ENCODE measurements around the gene MAP1S.

MAP1S gene

GRCh38 chr19:17685451-17686022 lies 33.7 kb upstream of the MAP1S start:
- no peak for DNase-seq (ENCODE audit: extremely low spot score)
- TF ChIP-seq L3MBTL2 (conservative IDR thresholded peaks at IDR 0.05) (no peak), BHLHE40 (IDR thresholded peaks at IDR 0.05; ENCODE audit: borderline replicate concordance) (no peak), CTBP1 (IDR thresholded peaks at IDR 0.05; ENCODE audit: borderline replicate concordance) (no peak), FOXM1 (IDR thresholded peaks at IDR 0.05; ENCODE audit: borderline replicate concordance) (no peak), FOXA1 (IDR thresholded peaks at IDR 0.05) (no peak), FOXK2 (IDR thresholded peaks at IDR 0.05) (no peak), LEF1 (IDR thresholded peaks at IDR 0.05; ENCODE audit: borderline replicate concordance) (no peak), PKNOX1 (IDR thresholded peaks at IDR 0.05) (no peak), ARNT (IDR thresholded peaks at IDR 0.05) (no peak), HDGF (IDR thresholded peaks at IDR 0.05; ENCODE audit: borderline replicate concordance) (no peak), TARDBP (IDR thresholded peaks at IDR 0.05) (no peak), ELF4 (IDR thresholded peaks at IDR 0.05) (no peak), SP1 (IDR thresholded peaks at IDR 0.05) (no peak), SUZ12 (IDR thresholded peaks at IDR 0.05) (no peak), NFRKB (IDR thresholded peaks at IDR 0.05) (no peak), ZNF384 (IDR thresholded peaks at IDR 0.05) (no peak)
- CTCF ChIA-PET = no interaction called here
- POLR2A ChIA-PET = no interaction called here

GRCh38 chr19:17686023-17686521 lies 33.2 kb upstream of the MAP1S start:
- TF ChIP-seq FOXK2 (IDR thresholded peaks at IDR 0.05) = no peak
- TF ChIP-seq ARNT (IDR thresholded peaks at IDR 0.05) = no peak
- no peak for TF ChIP-seq FOXA1 (IDR thresholded peaks at IDR 0.05)
- TF ChIP-seq TARDBP (IDR thresholded peaks at IDR 0.05) = no peak
- no peak for TF ChIP-seq CTBP1 (IDR thresholded peaks at IDR 0.05; ENCODE audit: borderline replicate concordance)
- no peak for TF ChIP-seq SP1 (IDR thresholded peaks at IDR 0.05)
- POLR2A ChIA-PET = no interaction called here
- CTCF ChIA-PET = no interaction called here
- DNase-seq (ENCODE audit: extremely low spot score) = no peak

- POLR2A ChIA-PET = no interaction called here
- CTCF ChIA-PET = no interaction called here
- DNase-seq (ENCODE audit: extremely low spot score) = peak; percentile 30
- TF ChIP-seq HDGF (IDR thresholded peaks at IDR 0.05; ENCODE audit: borderline replicate concordance) (no peak), TARDBP (IDR thresholded peaks at IDR 0.05) (no peak), SUZ12 (IDR thresholded peaks at IDR 0.05) (no peak), FOXA1 (IDR thresholded peaks at IDR 0.05) (no peak), BHLHE40 (IDR thresholded peaks at IDR 0.05; ENCODE audit: borderline replicate concordance) (no peak), SP1 (IDR thresholded peaks at IDR 0.05) (no peak), FOXK2 (IDR thresholded peaks at IDR 0.05) (no peak), ELF4 (IDR thresholded peaks at IDR 0.05) (no peak), CTBP1 (IDR thresholded peaks at IDR 0.05; ENCODE audit: borderline replicate concordance) (no peak), FOXM1 (IDR thresholded peaks at IDR 0.05; ENCODE audit: borderline replicate concordance) (no peak), ARNT (IDR thresholded peaks at IDR 0.05) (no peak), LEF1 (IDR thresholded peaks at IDR 0.05; ENCODE audit: borderline replicate concordance) (no peak), ZNF384 (IDR thresholded peaks at IDR 0.05) (no peak), L3MBTL2 (conservative IDR thresholded peaks at IDR 0.05) (no peak), NFRKB (IDR thresholded peaks at IDR 0.05) (no peak), PKNOX1 (IDR thresholded peaks at IDR 0.05) (no peak)
Observed at GRCh38 chr19:17686592-17687024, 32.7 kb upstream of the MAP1S start.

GRCh38 chr19:17687141-17687856 lies 32.0 kb upstream of the MAP1S start:
- no peak for DNase-seq (ENCODE audit: extremely low spot score)
- ChIA-PET CTCF (no interaction called here), POLR2A (no interaction called here)
- TF ChIP-seq FOXK2 (IDR thresholded peaks at IDR 0.05) (no peak), BHLHE40 (IDR thresholded peaks at IDR 0.05; ENCODE audit: borderline replicate concordance) (no peak), NFRKB (IDR thresholded peaks at IDR 0.05) (no peak), ELF4 (IDR thresholded peaks at IDR 0.05) (no peak), LEF1 (IDR thresholded peaks at IDR 0.05; ENCODE audit: borderline replicate concordance) (no peak), ARNT (IDR thresholded peaks at IDR 0.05) (no peak), L3MBTL2 (conservative IDR thresholded peaks at IDR 0.05) (no peak), SUZ12 (IDR thresholded peaks at IDR 0.05) (no peak), TARDBP (IDR thresholded peaks at IDR 0.05) (no peak), ZNF384 (IDR thresholded peaks at IDR 0.05) (no peak), PKNOX1 (IDR thresholded peaks at IDR 0.05) (no peak), SP1 (IDR thresholded peaks at IDR 0.05) (no peak)

- POLR2A ChIA-PET = no interaction called here
- peak; percentile 83 for DNase-seq (ENCODE audit: extremely low spot score)
- CTCF ChIA-PET = no interaction called here
- no peak for TF ChIP-seq NFRKB (IDR thresholded peaks at IDR 0.05)
- TF ChIP-seq CTBP1 (IDR thresholded peaks at IDR 0.05; ENCODE audit: borderline replicate concordance) = no peak
- no peak for TF ChIP-seq ELF4 (IDR thresholded peaks at IDR 0.05)
- TF ChIP-seq ZNF384 (IDR thresholded peaks at IDR 0.05) = no peak
- TF ChIP-seq L3MBTL2 (conservative IDR thresholded peaks at IDR 0.05) = no peak
- TF ChIP-seq FOXA1 (IDR thresholded peaks at IDR 0.05) = no peak
- TF ChIP-seq BHLHE40 (IDR thresholded peaks at IDR 0.05; ENCODE audit: borderline replicate concordance) = no peak
Observed at GRCh38 chr19:17687857-17688784, 31.2 kb upstream of the MAP1S start, which contains the start of gene UNC13A. Gene UNC13A (minus strand): TSS chr19:17688354. CDS start chr19:17688199, 155 bp downstream.

All from HEK293T (cell line).